ENCODE data around the gene SPATA2L. TPM values are rescaled to one million over a fixed set of nuclear protein-coding genes. Genes with fewer than 3 reads are reported as not detected.

Gene SPATA2L
- total and polyA plus RNA-seq, 2 of the 13 experiments (the other 11 are each of a cell fraction or from before 2014, with no cell fraction given): 9.1 to 20.7 TPM

DNA sequence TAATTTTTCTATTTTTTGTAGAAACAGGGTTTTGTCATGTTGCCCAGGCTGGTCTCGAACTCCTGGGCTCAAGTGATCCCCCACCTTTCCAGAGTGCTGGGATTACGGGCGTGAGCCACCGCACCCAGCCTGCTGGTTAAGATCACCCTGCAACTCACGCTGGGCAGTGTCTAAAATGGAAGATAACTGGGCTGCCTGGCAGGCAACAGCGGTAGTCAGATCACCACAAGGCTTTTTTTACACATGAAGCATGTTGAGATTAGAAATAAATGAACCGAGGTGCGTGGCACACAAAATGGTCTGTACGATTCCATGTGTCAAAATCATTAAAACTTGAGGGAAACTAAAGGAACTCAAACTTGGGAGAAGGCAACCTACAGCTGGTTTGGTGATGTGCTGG lies 46.6 kb upstream of the SPATA2L start:
- in situ Hi-C loops (cut with HindIII; ENCODE audit: extremely low pct_ligation_motif_present, low pct_unique_long_range_greater_than_20kb) (no loop called here), intact Hi-C loops (cut with micrococcal nuclease; ENCODE audit: unreplicated experiment) (no loop called here)
- no peak for ATAC-seq
- TF ChIP-seq DR1 (CRISPR knock-in tag; IDR thresholded peaks at IDR 0.05): 0 out of 2 replicates have a peak, but pooled peaks have one; percentile 18
- TF ChIP-seq CREB1 (IDR thresholded peaks at IDR 0.05): no peak
- no peak for TF ChIP-seq CREB1 (CRISPR knock-in tag; IDR thresholded peaks at IDR 0.05)
- no TSS peak for BruUV-seq (replicated peaks)
- 99% methylated on average over 9 of the region's 9 CpGs for WGBS (ENCODE audit: low lambda C conversion rate)
- FAIRE-seq: no peak
- no peaks in the 10 kb centered on the region for H3K9me3 ChIP-seq (ENCODE audit: low read length)
- H3K4me1 ChIP-seq (ENCODE audit: insufficient read depth, low read length): no peaks in the 10 kb centered on the region
- no peak overlapping the region for H3K9ac ChIP-seq (ENCODE audit: insufficient read depth, low read depth, low read length)
- no peaks in the 10 kb centered on the region for H3K79me2 ChIP-seq (ENCODE audit: insufficient read depth, low read length)
- CTCF ChIA-PET (ENCODE audit: low intra/inter-chr PET ratio, low total read pairs): no interaction called here
- no peak overlapping the region for H3K4me2 ChIP-seq (ENCODE audit: low read depth, low read length)
- no peak overlapping the region for H3K4me3 ChIP-seq (replicated peaks in 1 of 3; ENCODE audit: insufficient read depth in 1 of 3, low read depth in 2 of 3, low read length in 3 of 3)
- no peaks in the 10 kb centered on the region for H3K27me3 ChIP-seq (ENCODE audit: control insufficient read depth in 1 of 2, insufficient read depth in 2 of 2, low read length in 2 of 2)
- DNase-seq (ENCODE audit: low spot score): no peak
- POLR2A ChIA-PET: no interaction called here
- no peak overlapping the region for H3K27ac ChIP-seq (ENCODE audit: extremely low read length, insufficient read depth, low read length)
- no peaks in the 10 kb centered on the region for H4K20me1 ChIP-seq (ENCODE audit: insufficient read depth, low read length)
- no peak overlapping the region for H2AFZ ChIP-seq (ENCODE audit: low read length)
- H3K36me3 ChIP-seq (replicated peaks in 1 of 2; ENCODE audit: control insufficient read depth in 1 of 2, insufficient read depth in 2 of 2, low read length in 2 of 2): peaks cover 50 to 82% of the 10 kb centered on the region in 2 experiments

DNA sequence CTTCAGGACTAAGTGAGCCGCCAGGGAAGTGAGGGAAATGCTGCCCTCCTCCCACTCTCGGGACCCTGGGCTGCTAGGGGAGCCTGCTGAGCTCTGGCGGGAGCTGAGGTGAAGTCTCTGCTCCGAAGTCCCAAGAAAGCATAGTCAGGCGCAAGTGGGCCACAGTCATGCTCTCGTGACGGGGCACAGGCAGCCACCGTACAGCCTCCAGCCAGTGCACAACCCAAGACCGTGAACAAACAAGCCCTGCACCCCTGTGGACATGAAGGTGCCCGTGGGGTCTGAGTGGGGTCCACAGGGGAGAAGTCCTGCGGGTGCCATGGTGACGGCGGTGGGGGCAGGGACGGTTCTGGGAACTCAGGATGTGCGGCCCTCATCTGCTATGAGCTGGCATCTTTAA lies 44.5 kb upstream of the SPATA2L start:
- no peaks in the 10 kb centered on the region for H3K79me2 ChIP-seq (ENCODE audit: insufficient read depth, low read length)
- ATAC-seq (no peak), DNase-seq (ENCODE audit: low spot score) (no peak), FAIRE-seq (no peak)
- H4K20me1 ChIP-seq (ENCODE audit: insufficient read depth, low read length): no peaks in the 10 kb centered on the region
- no peak for TF ChIP-seq DPF2 (CRISPR knock-in tag; IDR thresholded peaks at IDR 0.05; ENCODE audit: borderline replicate concordance, low read depth)
- TF ChIP-seq AGO2 (optimal IDR thresholded peaks at IDR 0.05; ENCODE audit: low read depth, low read length): peak; percentile 73
- no peak for TF ChIP-seq ATRX (CRISPR knock-in tag; IDR thresholded peaks at IDR 0.05; ENCODE audit: borderline replicate concordance)
- no peaks in the 10 kb centered on the region for H3K9me3 ChIP-seq (ENCODE audit: low read length)
- in situ Hi-C loops (cut with HindIII; ENCODE audit: extremely low pct_ligation_motif_present, low pct_unique_long_range_greater_than_20kb) (no loop called here), intact Hi-C loops (cut with micrococcal nuclease; ENCODE audit: unreplicated experiment) (no loop called here)
- BruUV-seq (replicated peaks): no TSS peak
- CTCF ChIA-PET (ENCODE audit: low intra/inter-chr PET ratio, low total read pairs): no interaction called here
- no peaks in the 10 kb centered on the region for H3K4me1 ChIP-seq (ENCODE audit: insufficient read depth, low read length)
- 95% methylated on average over 14 of the region's 15 CpGs for WGBS (ENCODE audit: low lambda C conversion rate)
- H3K4me3 ChIP-seq (replicated peaks in 1 of 3; ENCODE audit: insufficient read depth in 1 of 3, low read depth in 2 of 3, low read length in 3 of 3): no peak overlapping the region
- peaks cover 47 to 87% of the 10 kb centered on the region in 2 experiments for H3K36me3 ChIP-seq (replicated peaks in 1 of 2; ENCODE audit: control insufficient read depth in 1 of 2, insufficient read depth in 2 of 2, low read length in 2 of 2)
- no peak overlapping the region for H3K4me2 ChIP-seq (ENCODE audit: low read depth, low read length)
- no peak overlapping the region for H3K27ac ChIP-seq (ENCODE audit: extremely low read length, insufficient read depth, low read length)
- no peaks in the 10 kb centered on the region for H3K27me3 ChIP-seq (ENCODE audit: control insufficient read depth in 1 of 2, insufficient read depth in 2 of 2, low read length in 2 of 2)
- POLR2A ChIA-PET: no interaction called here
- no peak overlapping the region for H3K9ac ChIP-seq (ENCODE audit: insufficient read depth, low read depth, low read length)
- H2AFZ ChIP-seq (ENCODE audit: low read length): no peak overlapping the region
